AG09319 (cell line): Measurements from ENCODE around the gene EEIG1.

ENCODE experiments used
- DNase-seq: peaks from one replicate; pipeline ENCODE4 v3.0.0-alpha.2; 2010; ENCODE audit warnings: low read depth; ENCODE audit errors: extremely low read depth
- TF ChIP-seq, protein P1 (sequence below): IDR thresholded peaks from 2 replicates; pipeline ENCODE4 v1.5.1; 2011; ENCODE audit warnings: low read depth, mild to moderate bottlenecking, inconsistent platforms, low read length, moderate library complexity

The EEIG1 gene

DNA sequence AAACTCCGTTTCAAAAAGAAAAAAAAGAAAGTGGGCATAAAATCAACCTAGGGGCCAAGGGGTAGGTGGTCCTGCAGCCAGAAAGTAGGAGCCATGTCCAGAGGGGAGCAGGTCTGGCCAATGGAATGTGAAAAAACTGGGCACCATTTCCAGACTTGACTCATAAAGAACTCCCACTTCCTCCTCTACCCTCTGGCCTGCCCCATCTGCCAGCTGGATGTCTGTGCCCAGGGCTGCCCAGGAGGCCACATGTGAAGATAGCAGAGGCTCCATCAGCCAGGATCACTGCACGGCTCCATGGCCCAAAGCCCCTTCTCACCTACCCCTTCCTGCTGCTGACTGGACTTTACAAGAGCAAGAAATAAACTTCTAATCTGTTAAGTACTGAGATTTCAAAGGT, 42.1 kb upstream of the EEIG1 start:
- TF ChIP-seq, protein P1, sequence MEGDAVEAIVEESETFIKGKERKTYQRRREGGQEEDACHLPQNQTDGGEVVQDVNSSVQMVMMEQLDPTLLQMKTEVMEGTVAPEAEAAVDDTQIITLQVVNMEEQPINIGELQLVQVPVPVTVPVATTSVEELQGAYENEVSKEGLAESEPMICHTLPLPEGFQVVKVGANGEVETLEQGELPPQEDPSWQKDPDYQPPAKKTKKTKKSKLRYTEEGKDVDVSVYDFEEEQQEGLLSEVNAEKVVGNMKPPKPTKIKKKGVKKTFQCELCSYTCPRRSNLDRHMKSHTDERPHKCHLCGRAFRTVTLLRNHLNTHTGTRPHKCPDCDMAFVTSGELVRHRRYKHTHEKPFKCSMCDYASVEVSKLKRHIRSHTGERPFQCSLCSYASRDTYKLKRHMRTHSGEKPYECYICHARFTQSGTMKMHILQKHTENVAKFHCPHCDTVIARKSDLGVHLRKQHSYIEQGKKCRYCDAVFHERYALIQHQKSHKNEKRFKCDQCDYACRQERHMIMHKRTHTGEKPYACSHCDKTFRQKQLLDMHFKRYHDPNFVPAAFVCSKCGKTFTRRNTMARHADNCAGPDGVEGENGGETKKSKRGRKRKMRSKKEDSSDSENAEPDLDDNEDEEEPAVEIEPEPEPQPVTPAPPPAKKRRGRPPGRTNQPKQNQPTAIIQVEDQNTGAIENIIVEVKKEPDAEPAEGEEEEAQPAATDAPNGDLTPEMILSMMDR: no peak
- DNase-seq: no peak

GRCh38 chr9:128021098-128021497, 40.3 kb upstream of the EEIG1 start:
- TF ChIP-seq, protein P1: no peak
- DNase-seq: no peak

GRCh38 chr9:128020692-128021091, 39.9 kb upstream of the EEIG1 start:
- TF ChIP-seq, protein P1: peak; percentile 16
- no peak for DNase-seq

- DNase-seq: no peak
- TF ChIP-seq, protein P1: no peak
Observed at GRCh38 chr9:128015696-128016095, 34.9 kb upstream of the EEIG1 start.

- DNase-seq: no peak
- TF ChIP-seq, protein P1: no peak
Observed at GRCh38 chr9:128011071-128011817, 30.5 kb upstream of the EEIG1 start.

DNA sequence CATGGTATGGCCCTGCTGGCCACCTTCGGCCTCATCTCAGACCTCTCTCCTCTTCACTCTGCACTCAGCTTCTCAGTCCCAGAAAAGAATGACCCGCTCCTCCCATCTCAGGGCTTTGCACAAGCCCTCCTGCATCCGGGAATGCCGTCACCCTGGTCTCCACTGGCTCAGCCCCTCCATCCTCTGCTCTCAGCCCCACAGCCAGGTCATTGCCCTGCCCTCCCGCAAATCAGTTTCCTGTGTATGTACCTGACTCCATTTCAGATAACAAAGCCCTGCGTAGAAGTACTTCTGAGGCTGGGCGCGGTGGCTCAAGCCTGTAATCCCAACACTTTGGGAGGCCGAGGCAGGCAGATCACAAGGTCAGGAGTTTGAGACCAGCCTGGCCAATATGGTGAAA, 28.9 kb upstream of the EEIG1 start:
- no peak for DNase-seq
- TF ChIP-seq, protein P1: no peak

- DNase-seq: no peak
- TF ChIP-seq, protein P1: no peak
Observed at GRCh38 chr9:128008171-128008570, 27.4 kb upstream of the EEIG1 start.
